H1 (cell line): ENCODE results near the gene LRRTM2. TPM values are rescaled to one million over a fixed set of nuclear protein-coding genes. Genes with fewer than 3 reads are reported as not detected.

Experiments used
- CTCF ChIA-PET: fragments of 300-600 bp; sonication (Branson Sonifier 250); formaldehyde crosslinking; loops from one replicate; lab custom pipeline; 2021; ENCODE audit not compliant: partially characterized antibody; lab: Charles Lee
- POLR2A ChIA-PET: fragments of 300-600 bp; sonication (Branson Sonifier 250); formaldehyde crosslinking; loops from one replicate; lab custom pipeline; 2021; ENCODE audit warnings: inconsistent platforms; ENCODE audit not compliant: partially characterized antibody; lab: Charles Lee
- DNase-seq, 2 experiments: peaks; one replicate each; pipeline versions ENCODE4 v3.0.0 to v3.0.0-alpha.2; 2010 to 2022; ENCODE audit warnings: low spot score in 2 of 2, low read depth in 1 of 2, mixed read lengths in 1 of 2
- FAIRE-seq: peaks from 2 replicates; lab custom pipeline; 2011; peaks lifted over from hg19 to GRCh38; lab: Jason Lieb, UNC
- H2AFZ ChIP-seq: 2 replicates; pipeline ENCODE4 v1.8.1; 2012; ENCODE audit warnings: low read length, inconsistent platforms
- H2AK5ac ChIP-seq: 2 replicates; pipeline ENCODE4 v1.6.1; 2013; ENCODE audit warnings: low read depth, low read length
- H2BK120ac ChIP-seq: replicated peaks from 2 replicates; pipeline ENCODE3; 2013; ENCODE audit warnings: low read depth, low read length, inconsistent platforms
- H2BK12ac ChIP-seq: 2 replicates; pipeline ENCODE4 v1.6.1; 2013; ENCODE audit warnings: low read depth, low read length
- H2BK15ac ChIP-seq: 2 replicates; pipeline ENCODE4 v1.6.1; 2013; ENCODE audit warnings: low read length
- H2BK20ac ChIP-seq: 2 replicates; pipeline ENCODE4 v1.6.1; 2013; ENCODE audit warnings: low read length
- H2BK5ac ChIP-seq: 2 replicates; pipeline ENCODE4 v1.6.1; 2013; ENCODE audit warnings: low read depth, low read length
- H3K14ac ChIP-seq: 2 replicates; pipeline ENCODE4 v1.6.1; 2013; ENCODE audit warnings: inconsistent platforms; ENCODE audit not compliant: insufficient read length
- H3K18ac ChIP-seq: 2 replicates; pipeline ENCODE4 v1.6.1; 2013; ENCODE audit warnings: low read length; ENCODE audit errors: extremely low read depth
- H3K23ac ChIP-seq: 2 replicates; pipeline ENCODE4 v1.6.1; 2013; ENCODE audit warnings: inconsistent platforms; ENCODE audit not compliant: insufficient read length
- H3K23me2 ChIP-seq: 2 replicates; pipeline ENCODE4 v1.6.1; 2013; ENCODE audit warnings: low read depth, low read length
- H3K27ac ChIP-seq: 2 replicates; pipeline ENCODE4 v1.6.1; 2011; ENCODE audit warnings: low read depth, low read length, inconsistent platforms
- H3K27me3 ChIP-seq, 4 experiments: replicated peaks in 1 of 4; 1 replicate in 1 of 4; 2 replicates in 3 of 4; pipeline versions ENCODE4 v1.6.1 to v1.8.1; 2011 to 2013; ENCODE audit warnings: low read length in 3 of 4, mild to moderate bottlenecking in 3 of 4, inconsistent platforms in 2 of 4, mixed read lengths in 2 of 4, moderate library complexity in 1 of 4; ENCODE audit not compliant: control insufficient read depth in 3 of 4, insufficient read depth in 3 of 4; ENCODE audit errors: extremely low read depth in 1 of 4
- H3K36me3 ChIP-seq, 4 experiments: 2 replicates each; pipeline versions ENCODE4 v1.6.1 to v1.8.1; 2011 to 2013; ENCODE audit warnings: mild to moderate bottlenecking in 4 of 4, low read length in 3 of 4, moderate library complexity in 2 of 4, control low read depth in 1 of 4, inconsistent platforms in 1 of 4; ENCODE audit not compliant: insufficient read depth in 4 of 4, control insufficient read depth in 2 of 4
- H3K4ac ChIP-seq: replicated peaks from 2 replicates; pipeline ENCODE3; 2013; ENCODE audit warnings: low read length, low read depth, mixed read lengths, inconsistent platforms; ENCODE audit not compliant: insufficient read length
- H3K4me1 ChIP-seq, 4 experiments: replicated peaks in 1 of 4; 1 replicate in 1 of 4; 2 replicates in 3 of 4; pipeline versions ENCODE4 v1.6.1 to v1.8.1; 2011 to 2013; ENCODE audit warnings: low read length in 3 of 4, inconsistent platforms in 2 of 4, mixed read lengths in 1 of 4; ENCODE audit not compliant: insufficient read depth in 4 of 4, control insufficient read depth in 3 of 4
- H3K4me2 ChIP-seq, 2 experiments: 2 replicates each; pipeline versions ENCODE4 v1.6.1 to v1.8.1; 2011 to 2013; ENCODE audit warnings: low read depth in 2 of 2, low read length in 2 of 2, control low read depth in 1 of 2, inconsistent platforms in 1 of 2, mild to moderate bottlenecking in 1 of 2; ENCODE audit not compliant: insufficient read depth in 1 of 2
- H3K4me3 ChIP-seq, 4 experiments: fragments of 200-600, 300-600 bp in 1 of 4; sonication (generic), shearing (Covaris generic), sonication (Bioruptor Twin) in 1 of 4; 2 replicates each; pipeline versions ENCODE4 v1.5.1 to v1.8.1; 2011 to 2016; ENCODE audit warnings: low read length in 4 of 4, low read depth in 3 of 4, control low read depth in 2 of 4, inconsistent platforms in 2 of 4, mild to moderate bottlenecking in 2 of 4, mixed read lengths in 1 of 4, moderate library complexity in 1 of 4; ENCODE audit not compliant: insufficient read depth in 2 of 4; ENCODE audit errors: extremely low read depth in 1 of 4
- H3K56ac ChIP-seq: replicated peaks from 2 replicates; pipeline ENCODE3; 2013; ENCODE audit warnings: low read depth, mild to moderate bottlenecking, mixed read lengths, low read length, inconsistent platforms; ENCODE audit not compliant: insufficient read length
- H3K79me1 ChIP-seq: 2 replicates; pipeline ENCODE4 v1.6.1; 2013; ENCODE audit warnings: low read depth, low read length, control low read depth
- H3K79me2 ChIP-seq, 2 experiments: 2 replicates each; pipeline versions ENCODE4 v1.6.1 to v1.8.1; 2012 to 2013; ENCODE audit warnings: low read length in 2 of 2, mild to moderate bottlenecking in 2 of 2, inconsistent platforms in 1 of 2; ENCODE audit not compliant: insufficient read depth in 2 of 2, control insufficient read depth in 1 of 2
- H3K9ac ChIP-seq, 4 experiments: replicated peaks in 1 of 4; 1 replicate in 1 of 4; 2 replicates in 3 of 4; pipeline versions ENCODE4 v1.6.1 to v1.8.1; 2011 to 2013; ENCODE audit warnings: low read depth in 3 of 4, low read length in 3 of 4, control low read depth in 2 of 4, mild to moderate bottlenecking in 2 of 4, moderate library complexity in 2 of 4, inconsistent platforms in 1 of 4; ENCODE audit errors: extremely low read depth in 1 of 4
- H3K9me3 ChIP-seq, 2 experiments: 2 replicates each; pipeline versions ENCODE4 v1.6.1 to v1.8.1; 2012 to 2013; ENCODE audit warnings: mild to moderate bottlenecking in 2 of 2, moderate library complexity in 2 of 2, control low read depth in 1 of 2, inconsistent platforms in 1 of 2, low read depth in 1 of 2, low read length in 1 of 2, mixed read lengths in 1 of 2; ENCODE audit not compliant: insufficient read depth in 2 of 2
- H4K20me1 ChIP-seq, 2 experiments: replicated peaks in 1 of 2; 2 replicates each; pipeline versions ENCODE3 to v1.8.1; 2011 to 2013; ENCODE audit warnings: inconsistent platforms in 2 of 2, low read length in 2 of 2, mild to moderate bottlenecking in 1 of 2; ENCODE audit not compliant: insufficient read depth in 2 of 2, control insufficient read depth in 1 of 2
- H4K5ac ChIP-seq: 2 replicates; pipeline ENCODE4 v1.6.1; 2013; ENCODE audit warnings: low read length, low read depth, mixed read lengths, inconsistent platforms; ENCODE audit not compliant: insufficient read length
- H4K8ac ChIP-seq: 2 replicates; pipeline ENCODE4 v1.8.0; 2013; ENCODE audit warnings: mild to moderate bottlenecking, moderate library complexity, low read length, inconsistent platforms; ENCODE audit not compliant: insufficient read depth; ENCODE audit errors: extremely low read depth
- H4K91ac ChIP-seq: replicated peaks from 2 replicates; pipeline ENCODE3; 2013; ENCODE audit warnings: low read length, mixed read lengths, inconsistent platforms; ENCODE audit not compliant: insufficient read length
- CEBPB ChIP-seq: IDR thresholded peaks from 2 replicates; pipeline ENCODE4 v1.6.1; 2012; ENCODE audit warnings: low read depth, low read length
- TAF1 ChIP-seq: IDR thresholded peaks from 2 replicates; pipeline ENCODE4 v1.6.1; 2011; ENCODE audit warnings: mild to moderate bottlenecking, low read depth, low read length
- WGBS, 2 experiments: shearing (Covaris generic) in 1 of 2; methylation state at CpG; one replicate each; pipeline versions ENCODE4 v1.1.6 to v1.1.7; 2013 to 2015; ENCODE audit warnings: low lambda C conversion rate in 2 of 2, mixed read lengths in 2 of 2, inconsistent platforms in 1 of 2, low coverage in 1 of 2, missing lambda C conversion rate in 1 of 2; ENCODE audit not compliant: insufficient replicate concordance in 2 of 2, insufficient coverage in 1 of 2, insufficient read length in 1 of 2; ENCODE audit errors: extremely low coverage in 1 of 2, missing lambda C conversion rate in 1 of 2; 5-methylcytosine and 5-hydroxymethylcytosine counted together
- polyA plus RNA-seq, 7 experiments: library from polyadenylated mRNA; depleted of rRNA in 3 of 7; stranded (reverse) in 5 of 7; unstranded in 2 of 7; fragments of >200 nt in 5 of 7; fragments of 200-250 nt in 2 of 7; gene quantifications; 1 replicate in 5 of 7; 2 replicates in 1 of 7; 4 replicates in 1 of 7; pipeline versions ENCODE4 v1.2.1 to v1.2.3, GENCODE V29; 2011 to 2013; ENCODE audit warnings: missing spikeins in 2 of 7, mixed read lengths in 2 of 7
- total RNA-seq: library from RNA; stranded (reverse); fragmentation: NEBNext Ultra II Directional; extraction: Animal tissue kit (Norgen Biotek cat#: 25700); gene quantifications from 2 replicates; pipeline ENCODE4 v1.2.1, GENCODE V29; 2021

LRRTM2 gene
- total and polyA plus RNA-seq, 2 of the 8 experiments (the other 6 are each of a cell fraction or from before 2014, with no cell fraction given) = not detected

- Histone ChIP-seq H3K4me3 (no peak overlapping the region), H2AK5ac (no peak overlapping the region), H2AFZ (no peak overlapping the region), H3K23ac (no peak overlapping the region), H3K23me2 (no peaks in the 10 kb centered on the region), H2BK120ac (no peak overlapping the region), H3K9me3 (no peaks in the 10 kb centered on the region), H3K4me1 (peaks cover 0 to 4% (median 0%) of the 10 kb centered on the region in 4 experiments; a peak in 2 of 7 replicates), H3K9ac (no peak overlapping the region), H3K4ac (no peak overlapping the region)
- no peak for DNase-seq
- no peak for TF ChIP-seq TAF1
- TF ChIP-seq CEBPB = no peak
- TF ChIP-seq, all 59 proteins: peak for 0
- Histone ChIP-seq H4K5ac (no peak overlapping the region), H4K20me1 (peaks cover 0 to 9% of the 10 kb centered on the region in 2 experiments), H4K8ac (no peak overlapping the region), H3K36me3 (no peaks in the 10 kb centered on the region), H2BK12ac (no peak overlapping the region), H2BK20ac (no peak overlapping the region), H2BK5ac (no peak overlapping the region), H3K56ac (no peak overlapping the region), H3K79me2 (peaks cover 0 to 85% of the 10 kb centered on the region in 2 experiments; a peak in 3 of 4 replicates), H2BK15ac (no peak overlapping the region), H3K27me3 (no peaks in the 10 kb centered on the region), H3K27ac (no peak overlapping the region), H3K18ac (no peak overlapping the region), H4K91ac (no peak overlapping the region), H3K79me1 (peaks cover 2% of the 10 kb centered on the region), H3K14ac (no peak overlapping the region), H3K4me2 (no peak overlapping the region)
- CTCF ChIA-PET = interaction anchor here (2.4 kb wide), 1 partner anchor 24 kb away, joined by 17 read pairs; no protein-coding TSS in a partner anchor
- FAIRE-seq = no peak
- WGBS, 2 experiments = 58% methylated on average over 3 of the region's 3 CpGs; no CpG with 5 or more reads in 1 of the 2 experiments
- POLR2A ChIA-PET = interaction anchor here (0.7 to 1.1 kb wide), 2 partner anchors 9 to 297 kb away, joined by 3 to 4 read pairs; no protein-coding TSS in a partner anchor
Measured at GRCh38 chr5:138849439-138849838, 25.7 kb downstream of the LRRTM2 start.
